ENCODE results near the gene CIRBP. TPM values are rescaled to one million over a fixed set of nuclear protein-coding genes. Genes with fewer than 3 reads are reported as not detected.

The CIRBP gene
- total and polyA plus RNA-seq, 2 donors (not counting 1 experiment from before 2014, with no cell fraction given): 643 to 1,164 TPM

DNA sequence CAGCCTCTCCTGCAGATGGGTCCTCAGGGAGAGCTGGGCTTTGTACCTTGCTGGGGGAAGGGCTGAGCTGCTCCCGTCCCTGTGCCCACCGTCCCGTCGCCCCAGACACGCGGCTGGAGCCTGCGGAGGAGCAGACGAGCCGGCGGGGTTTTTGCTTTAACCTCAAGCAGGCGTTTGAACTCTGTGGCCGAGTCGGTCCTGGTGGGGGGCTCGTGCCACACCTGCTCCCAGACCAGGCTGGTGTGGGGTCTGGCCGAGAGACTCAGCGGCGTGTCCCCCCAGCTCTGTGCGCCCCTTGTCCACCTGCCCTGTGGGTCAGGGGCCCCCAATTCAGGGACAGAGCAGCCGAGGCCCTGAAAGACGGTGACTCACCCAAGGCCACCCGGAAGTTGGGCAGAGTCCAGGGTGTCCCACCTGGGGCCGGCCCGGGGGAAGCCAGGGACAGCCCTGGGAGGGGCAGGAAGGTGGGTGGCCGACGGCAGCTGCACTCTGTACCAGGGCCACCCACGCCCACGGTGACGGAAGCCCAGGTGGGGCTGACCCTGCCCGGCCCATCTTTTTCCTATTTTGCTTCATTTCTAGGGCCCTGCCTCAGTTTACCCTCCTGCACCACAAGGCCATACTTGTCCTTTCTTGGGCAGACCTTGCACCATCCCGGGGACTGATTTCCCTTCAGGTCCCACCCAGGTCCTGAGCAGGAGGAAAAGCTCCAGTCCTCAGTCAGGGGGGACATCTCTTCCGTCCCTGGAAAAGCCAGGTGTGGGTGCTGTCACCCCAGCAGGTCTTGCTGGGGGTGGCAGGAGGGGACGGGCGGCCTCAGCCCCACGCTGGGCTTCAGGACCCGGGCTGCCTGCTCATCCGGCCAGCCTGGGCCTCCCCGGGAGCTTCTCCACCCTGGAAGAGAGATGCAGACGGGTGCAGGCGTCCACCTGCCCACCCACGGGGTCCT, 21.8 kb downstream of the CIRBP start:
- no peak overlapping the region for H3K9ac ChIP-seq (ENCODE audit: low read length)
- 78% methylated on average over 40 of the region's 40 CpGs for WGBS (ENCODE audit: insufficient coverage)

More for the DNA sequence above, 21.8 kb downstream of the CIRBP start:
- Histone ChIP-seq H3K36me3 (replicated peaks in 1 of 2; ENCODE audit: control extremely low read depth in 1 of 2, control insufficient read depth in 1 of 2, extremely low read depth in 1 of 2, insufficient read depth in 2 of 2, low read length in 1 of 2) (no peaks in the 10 kb centered on the region), H3K4me2 (replicated peaks; ENCODE audit: low read depth, low read length, poor library complexity, severe bottlenecking) (no peak overlapping the region), H3K4me3 (ENCODE audit: control extremely low read depth in 1 of 5, extremely low read depth in 1 of 5, insufficient read depth in 1 of 5, low read depth in 2 of 5, low read length in 4 of 5) (no peak overlapping the region), H2AFZ (ENCODE audit: insufficient read depth, low read depth, low read length, poor library complexity, severe bottlenecking) (no peak overlapping the region), H3K79me2 (ENCODE audit: control insufficient read depth, insufficient read depth, low read length) (no peaks in the 10 kb centered on the region), H3K27ac (ENCODE audit: low read length in 2 of 2) (no peak overlapping the region), H3K9me3 (ENCODE audit: control extremely low read depth in 1 of 3, control insufficient read depth in 2 of 3, insufficient read depth in 1 of 3, low read length in 2 of 3) (peaks cover 0 to 12% (median 0%) of the 10 kb centered on the region in 3 donors), H3K4me1 (ENCODE audit: control insufficient read depth in 2 of 2, insufficient read depth in 2 of 2, low read length in 2 of 2) (peaks cover 20 to 32% of the 10 kb centered on the region in 2 donors), H3K27me3 (replicated peaks in 1 of 4; ENCODE audit: control extremely low read depth in 1 of 4, control insufficient read depth in 3 of 4, insufficient read depth in 4 of 4, low read length in 3 of 4) (peaks cover 0 to 86% (median 26%) of the 10 kb centered on the region in 4 experiments), H4K20me1 (ENCODE audit: control insufficient read depth, insufficient read depth, low read length, poor library complexity, severe bottlenecking) (no peaks in the 10 kb centered on the region)
- TF ChIP-seq CTCF (IDR thresholded peaks at IDR 0.05): no peak
- TF ChIP-seq EZH2 (IDR thresholded peaks at IDR 0.05; ENCODE audit: borderline replicate concordance, insufficient read depth, low read depth, low read length, poor library complexity, severe bottlenecking): no peak
- no peak overlapping the region for H3K4me3 Mint-ChIP-seq
- peaks cover 11% of the 10 kb centered on the region for H3K4me1 Mint-ChIP-seq
- H3K27ac Mint-ChIP-seq: no peak overlapping the region
- H3K9me3 Mint-ChIP-seq (ENCODE audit: insufficient read depth): no peaks in the 10 kb centered on the region
- intact Hi-C loops (cut with micrococcal nuclease): no loop called here
- ChIA-PET CTCF (interaction anchor here (0.6 kb wide), 1 partner anchor 45 kb away, joined by 4 read pairs; no protein-coding TSS in a partner anchor), POLR2A (interaction anchor here (0.6 kb wide), 1 partner anchor 13 kb away, joined by 3 read pairs; no protein-coding TSS in a partner anchor)
- H3K27me3 Mint-ChIP-seq: peaks cover 23% of the 10 kb centered on the region
- ATAC-seq (ENCODE audit: low read depth) (no peak), DNase-seq (no peak)
